ENCODE data around the gene SLC12A3.

DNA sequence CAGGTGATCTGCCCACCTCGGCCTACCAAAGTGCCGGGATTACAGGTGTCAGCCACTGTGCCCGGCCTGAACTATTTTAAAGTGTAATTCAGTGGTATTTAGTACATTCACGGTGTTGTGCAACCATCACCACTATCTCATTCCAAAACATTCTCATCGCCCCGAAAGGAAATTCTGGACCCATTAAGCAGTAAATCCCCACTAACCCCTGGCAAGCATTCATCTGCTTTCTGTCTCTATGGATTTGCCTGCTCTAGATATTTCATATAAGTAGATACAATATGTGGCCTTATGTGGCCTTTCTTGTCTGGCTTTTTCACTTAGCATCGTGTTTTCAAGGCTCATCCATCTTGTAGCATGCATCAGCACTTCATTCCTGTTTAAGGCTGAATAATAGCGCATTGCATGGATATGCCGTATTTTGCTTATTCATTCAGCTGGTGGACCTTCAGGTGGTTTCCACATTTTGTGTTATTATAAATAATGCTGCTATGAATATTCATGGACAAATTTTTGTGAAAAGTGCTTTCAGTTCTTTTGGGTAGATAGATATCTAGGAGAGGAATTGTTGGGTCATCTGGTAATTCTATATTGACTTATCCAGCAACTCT is 58.6 kb downstream of the SLC12A3 start:
- TF ChIP-seq CTCF (IDR thresholded peaks at IDR 0.05), result no peak
- no peak for TF ChIP-seq POLR2AphosphoS5 (IDR thresholded peaks at IDR 0.05)
- TF ChIP-seq POLR2A (IDR thresholded peaks at IDR 0.05), result no peak

All from breast epithelium (tissue), 3 donors.